Lower leg skin (tissue), 4 donors: Measurements from ENCODE around the gene CSTF1. TPM values are rescaled to one million over a fixed set of nuclear protein-coding genes. Genes with fewer than 3 reads are reported as not detected.
"Not testable (repeated sequence)": the region's sequence is repeated elsewhere in the genome, so short reads cannot be mapped to it uniquely, and the experiment has no call there.

ENCODE experiments used
- DNase-seq, 2 donors: peaks; one replicate each; pipeline ENCODE4 v3.0.0-alpha.2; 2019; ENCODE audit warnings: low spot score in 2 of 2
- H3K4me3 ChIP-seq: fragments of 200-600 bp; sonication (generic); 2 replicates; pipeline ENCODE4 v1.5.1; 2017; ENCODE audit warnings: mild to moderate bottlenecking, low read depth; ENCODE audit not compliant: poor library complexity, severe bottlenecking
- CTCF ChIP-seq, 3 donors: fragments of 450-650 bp; IDR thresholded peaks; one replicate each; pipeline ENCODE4 v1.5.1; 2016; ENCODE audit warnings: antibody characterized with exemption in 3 of 3, mild to moderate bottlenecking in 3 of 3, moderate library complexity in 2 of 3
- POLR2A ChIP-seq, 2 donors: fragments of 450-650 bp; IDR thresholded peaks; one replicate each; pipeline ENCODE4 v1.6.1; 2016 to 2017; ENCODE audit warnings: antibody characterized with exemption in 2 of 2, mild to moderate bottlenecking in 1 of 2, moderate library complexity in 1 of 2
- WGBS, 2 donors: methylation state at CpG; one replicate each; pipeline ENCODE4 v1.1.5; 2018; 5-methylcytosine and 5-hydroxymethylcytosine counted together
- intact Hi-C: fragments of 100-400 bp; cut with DNase I; formaldehyde crosslinking; loops from one replicate; pipeline ENCODE4 v1.15.0; 2023; ENCODE audit warnings: low total_unique reads
- total RNA-seq, 4 donors: library from RNA; depleted of rRNA; stranded (reverse); fragments of >200 nt; gene quantifications; one replicate each; pipeline ENCODE4 v1.1.0, GENCODE V29; 2016

Gene CSTF1
- total RNA-seq, 4 donors from 2014 or later, result 29.5 to 41.4 (median 31.6) TPM

GRCh38 chr20:56400001-56400640, 7.7 kb downstream of the CSTF1 start:
- DNase-seq, result peak in 1 of 2 donors; percentile 49
- TF ChIP-seq POLR2A (IDR thresholded peaks at IDR 0.05) (no peak), CTCF (IDR thresholded peaks at IDR 0.05) (peak in 1 of 3 donors; percentile 45)
- intact Hi-C loops, result no loop called here
- H3K4me3 ChIP-seq, result no peak overlapping the region

- H3K4me3 ChIP-seq, result no peak overlapping the region
- WGBS, 2 donors, result 93% methylated on average over 26 of the region's 26 CpGs
- no peak for DNase-seq
- no peak for TF ChIP-seq POLR2A (IDR thresholded peaks at IDR 0.05)
- TF ChIP-seq CTCF (IDR thresholded peaks at IDR 0.05), result no peak
- intact Hi-C loops, result no loop called here
These were observed 11.0 kb downstream of the CSTF1 start for GRCh38 chr20:56403465-56403864.

GRCh38 chr20:56405356-56405755, 12.9 kb downstream of the CSTF1 start:
- intact Hi-C loops, H3K4me3 ChIP-seq, DNase-seq: not testable (repeated sequence)
- 94% methylated on average over 12 of the region's 12 CpGs for WGBS, 2 donors

GRCh38 chr20:56406910-56407309, 14.5 kb downstream of the CSTF1 start:
- no peak overlapping the region for H3K4me3 ChIP-seq
- intact Hi-C loops, result no loop called here
- TF ChIP-seq POLR2A (IDR thresholded peaks at IDR 0.05) (no peak), CTCF (IDR thresholded peaks at IDR 0.05) (no peak)
- WGBS, 2 donors, result 92 to 93% methylated on average over 3 of the region's 3 CpGs
- no peak for DNase-seq

GRCh38 chr20:56409521-56409920, 17.1 kb downstream of the CSTF1 start:
- 89% methylated on average over 5 of the region's 5 CpGs for WGBS, 2 donors
- TF ChIP-seq POLR2A (IDR thresholded peaks at IDR 0.05), result no peak
- TF ChIP-seq CTCF (IDR thresholded peaks at IDR 0.05), result no peak
- DNase-seq, result no peak

GRCh38 chr20:56409956-56410355, 17.5 kb downstream of the CSTF1 start:
- TF ChIP-seq POLR2A (IDR thresholded peaks at IDR 0.05) (no peak), CTCF (IDR thresholded peaks at IDR 0.05) (no peak)
- WGBS, 2 donors, result 69 to 84% methylated on average over 1 of the region's 1 CpG
- intact Hi-C loops, result no loop called here
- no peak overlapping the region for H3K4me3 ChIP-seq
- DNase-seq, result no peak

More at GRCh38 chr20:56409521-56409920, 17.1 kb downstream of the CSTF1 start:
- H3K4me3 ChIP-seq, result no peak overlapping the region
- intact Hi-C loops, result no loop called here

- DNase-seq, H3K4me3 ChIP-seq, intact Hi-C loops: not testable (repeated sequence)
- 96 to 98% methylated on average over 7 of the region's 7 CpGs for WGBS, 2 donors
These were observed 18.8 kb downstream of the CSTF1 start for GRCh38 chr20:56411287-56411686.
